T-cell (primary cell): ENCODE measurements around the gene APCDD1L. TPM values are rescaled to one million over a fixed set of nuclear protein-coding genes. Genes with fewer than 3 reads are reported as not detected.

ENCODE experiments used
- total RNA-seq, 35 experiments: library from RNA in 6 of 35; stranded (reverse) in 6 of 35; fragments of 120-200 nt in 1 of 35; gene quantifications; one replicate each; pipeline versions ENCODE4 v1.2.1 to v1.2.4 and lab custom pipeline; 2013 to 2026

The APCDD1L gene
- total RNA-seq, 5 donors from 2014 or later (not counting 1 experiment from before 2014, with no cell fraction given) = not detected

Other genes with a start within 250 kb of the APCDD1L start
- 10 to 100 TPM; 15.3 to 23.0 (median 20.4) TPM for gene RAB22A, start 205.7 kb downstream of the APCDD1L start, total RNA-seq
- 10 to 100 TPM; 26.4 to 35.0 (median 30.8) TPM for gene VAPB, start 126.2 kb downstream of the APCDD1L start, total RNA-seq
- 100 to 1,000 TPM; 154 to 213 (median 178) TPM for gene STX16, start 135.9 kb upstream of the APCDD1L start, total RNA-seq
- 10 to 100 TPM; 49.6 to 79.0 (median 69.3) TPM for gene NPEPL1, start 177.4 kb upstream of the APCDD1L start, total RNA-seq